ENCODE measurements around the gene ZNF423.

The ZNF423 gene

DNA sequence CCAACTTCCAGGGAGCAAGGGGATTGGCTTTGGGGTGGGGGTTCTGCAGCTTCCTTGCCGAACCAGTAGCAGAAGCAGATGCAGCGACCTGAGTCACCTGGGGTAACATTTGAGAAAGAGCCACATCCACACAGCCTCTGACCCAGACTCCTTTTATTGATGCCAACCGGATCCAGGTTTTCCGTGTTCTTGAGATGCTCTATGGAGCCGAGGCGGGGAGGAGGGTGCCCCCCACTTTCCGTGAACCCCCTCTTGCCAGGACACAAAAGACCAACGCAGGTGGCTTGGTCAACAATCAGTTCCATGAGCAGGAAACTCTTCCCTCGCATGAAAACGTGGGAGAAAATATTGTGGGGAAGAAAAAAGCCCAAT, 356.5 kb downstream of the ZNF423 start:
- FAIRE-seq, result no peak
- no peak for DNase-seq (ENCODE audit: insufficient read length, low spot score)
- TF ChIP-seq, protein P1, sequence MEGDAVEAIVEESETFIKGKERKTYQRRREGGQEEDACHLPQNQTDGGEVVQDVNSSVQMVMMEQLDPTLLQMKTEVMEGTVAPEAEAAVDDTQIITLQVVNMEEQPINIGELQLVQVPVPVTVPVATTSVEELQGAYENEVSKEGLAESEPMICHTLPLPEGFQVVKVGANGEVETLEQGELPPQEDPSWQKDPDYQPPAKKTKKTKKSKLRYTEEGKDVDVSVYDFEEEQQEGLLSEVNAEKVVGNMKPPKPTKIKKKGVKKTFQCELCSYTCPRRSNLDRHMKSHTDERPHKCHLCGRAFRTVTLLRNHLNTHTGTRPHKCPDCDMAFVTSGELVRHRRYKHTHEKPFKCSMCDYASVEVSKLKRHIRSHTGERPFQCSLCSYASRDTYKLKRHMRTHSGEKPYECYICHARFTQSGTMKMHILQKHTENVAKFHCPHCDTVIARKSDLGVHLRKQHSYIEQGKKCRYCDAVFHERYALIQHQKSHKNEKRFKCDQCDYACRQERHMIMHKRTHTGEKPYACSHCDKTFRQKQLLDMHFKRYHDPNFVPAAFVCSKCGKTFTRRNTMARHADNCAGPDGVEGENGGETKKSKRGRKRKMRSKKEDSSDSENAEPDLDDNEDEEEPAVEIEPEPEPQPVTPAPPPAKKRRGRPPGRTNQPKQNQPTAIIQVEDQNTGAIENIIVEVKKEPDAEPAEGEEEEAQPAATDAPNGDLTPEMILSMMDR (IDR thresholded peaks at IDR 0.05; ENCODE audit: insufficient read depth, missing control alignments), result no peak

DNA sequence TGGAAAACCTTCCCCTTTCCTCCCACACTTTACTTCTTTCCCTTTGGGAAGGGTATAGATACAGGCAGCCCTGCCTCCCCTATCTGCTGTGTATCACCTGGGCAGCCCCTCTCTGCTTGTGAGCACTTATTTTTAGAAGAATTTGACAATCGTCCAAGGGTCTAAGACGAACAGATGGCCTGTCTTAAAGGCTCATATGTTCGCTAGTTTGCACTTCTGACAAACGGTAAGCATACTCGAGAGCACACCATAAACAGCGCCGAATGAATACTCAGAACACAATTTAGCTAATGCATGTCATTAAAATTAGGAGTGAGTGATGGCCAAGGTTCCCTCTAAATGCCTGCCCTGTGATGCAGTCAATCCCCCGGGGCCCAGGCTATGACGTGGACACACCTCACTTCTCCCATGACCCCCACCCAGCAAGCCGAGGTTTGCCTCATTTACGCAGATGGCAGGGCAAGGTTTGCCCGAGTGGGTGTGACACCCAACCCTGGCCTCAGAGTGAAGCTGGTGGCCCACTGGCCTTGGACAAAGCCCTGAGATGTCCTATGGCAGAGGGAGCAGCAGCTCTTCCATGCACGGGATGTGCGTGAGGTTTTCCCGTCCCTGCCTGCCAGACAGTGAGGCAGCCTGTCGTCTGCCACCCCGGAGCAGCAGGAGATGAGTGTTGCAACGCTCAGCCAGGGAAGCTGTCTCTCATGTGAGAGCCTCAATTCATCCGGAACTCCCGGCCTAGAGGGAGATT, 357.1 kb downstream of the ZNF423 start:
- no peak for DNase-seq (ENCODE audit: insufficient read length, low spot score)
- FAIRE-seq, result no peak
- TF ChIP-seq, protein P1 (IDR thresholded peaks at IDR 0.05; ENCODE audit: insufficient read depth, missing control alignments), result no peak

DNA sequence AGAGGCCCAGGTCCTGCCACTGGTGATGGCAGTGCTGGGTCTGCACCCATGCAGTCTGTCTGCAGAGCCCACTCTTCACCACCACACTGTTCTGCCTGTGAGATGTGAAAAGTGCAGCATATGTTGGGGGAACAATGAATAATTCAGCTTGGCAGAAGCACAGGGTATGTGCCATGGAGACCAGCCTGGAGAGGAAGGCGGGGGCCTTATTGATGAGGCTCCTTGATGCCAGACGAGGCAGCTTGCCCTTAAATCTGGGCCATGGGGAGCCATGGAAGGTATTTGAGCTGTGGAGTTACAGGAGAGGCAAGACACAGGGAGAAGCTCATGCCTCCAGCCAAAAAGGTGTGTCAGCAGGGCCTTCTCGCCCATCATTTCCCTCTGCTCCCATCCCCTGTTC, 357.6 kb downstream of the ZNF423 start:
- TF ChIP-seq, protein P1 (IDR thresholded peaks at IDR 0.05; ENCODE audit: insufficient read depth, missing control alignments), result no peak
- no peak for FAIRE-seq
- no peak for DNase-seq (ENCODE audit: insufficient read length, low spot score)

DNA sequence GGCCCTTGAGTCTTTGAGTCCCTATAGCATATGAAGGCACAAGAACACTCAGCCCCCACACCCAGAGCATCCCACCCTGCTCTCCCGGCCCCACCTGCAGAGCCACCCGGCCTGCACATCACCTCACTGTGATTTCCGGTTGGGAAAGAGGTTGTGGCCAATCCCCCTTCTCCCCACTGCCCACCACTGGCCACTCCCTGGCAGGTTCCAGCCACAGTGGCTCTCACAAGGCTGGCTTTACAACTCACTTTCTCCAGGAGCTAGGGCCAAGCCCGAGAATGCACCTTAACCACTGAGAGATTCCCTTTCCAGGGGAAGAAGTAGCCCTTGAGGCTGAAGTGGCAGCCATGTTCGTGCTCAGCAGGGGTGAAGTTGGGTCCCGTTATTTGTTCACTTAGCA, 358.4 kb downstream of the ZNF423 start:
- TF ChIP-seq, protein P1 (IDR thresholded peaks at IDR 0.05; ENCODE audit: insufficient read depth, missing control alignments), result no peak
- FAIRE-seq (no peak), DNase-seq (ENCODE audit: insufficient read length, low spot score) (no peak)

DNA sequence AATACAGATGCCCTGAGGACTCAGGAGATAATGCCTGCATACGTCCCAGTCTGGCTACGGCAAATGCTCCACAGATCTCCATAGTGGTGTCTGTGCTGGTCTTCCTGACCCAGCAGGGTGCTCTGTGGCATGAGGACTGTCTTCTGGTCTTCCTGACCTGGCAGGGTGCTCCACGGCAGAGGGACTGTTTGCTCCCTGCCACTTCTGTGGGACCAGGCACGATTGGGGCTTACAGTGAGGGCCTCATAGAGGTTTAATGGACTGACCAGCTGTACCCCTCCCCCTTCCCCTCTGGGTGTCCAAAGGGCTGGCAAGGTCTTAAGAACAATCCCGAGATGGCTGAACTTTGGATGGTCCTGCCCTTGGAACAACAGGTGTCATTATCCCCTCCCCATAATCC, 359.3 kb downstream of the ZNF423 start:
- FAIRE-seq (no peak), DNase-seq (ENCODE audit: insufficient read length, low spot score) (no peak)
- TF ChIP-seq, protein P1 (IDR thresholded peaks at IDR 0.05; ENCODE audit: insufficient read depth, missing control alignments), result no peak

DNA sequence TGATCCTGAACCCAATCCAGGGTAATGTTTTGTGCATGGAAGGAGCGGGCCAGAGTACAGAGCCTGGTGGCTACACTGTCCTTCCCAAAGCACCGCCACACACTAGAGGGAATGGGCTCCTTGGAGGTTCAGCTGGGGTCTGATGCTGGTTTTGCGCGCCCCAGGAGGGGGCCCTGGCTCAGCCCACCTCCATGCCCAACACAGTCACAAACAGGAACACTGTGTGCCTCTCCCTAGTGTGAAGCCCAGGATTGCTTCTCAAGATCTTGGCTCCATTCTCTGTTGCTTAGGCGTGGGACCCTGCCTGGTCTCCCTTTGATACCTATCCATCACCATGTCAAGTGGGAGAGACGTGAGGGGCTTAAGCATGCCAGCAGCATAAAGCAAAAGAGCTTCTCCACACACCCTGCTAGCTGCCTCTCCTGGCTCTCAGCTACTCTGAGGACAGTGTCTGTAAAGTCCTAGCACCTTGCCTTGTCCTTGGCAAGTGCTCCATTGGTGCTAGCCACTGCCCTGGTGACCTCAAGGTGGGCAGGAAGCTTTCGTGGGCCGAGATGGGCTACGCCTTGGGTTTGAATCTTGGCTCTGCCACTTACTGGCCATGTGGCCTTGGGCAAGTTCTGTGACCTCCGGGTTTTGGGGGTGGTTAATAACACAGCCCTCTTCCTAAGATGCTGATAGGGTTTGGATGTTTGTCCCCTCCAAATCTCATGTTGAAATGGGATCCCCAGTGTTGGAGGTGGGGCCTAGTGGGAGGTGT, 360.1 kb downstream of the ZNF423 start:
- no peak for FAIRE-seq
- no peak for DNase-seq (ENCODE audit: insufficient read length, low spot score)
- TF ChIP-seq, protein P1 (IDR thresholded peaks at IDR 0.05; ENCODE audit: insufficient read depth, missing control alignments), result no peak
